ENCODE results near the gene BEAN1.
"Not testable (repeated sequence)": the region's sequence is repeated elsewhere in the genome, so short reads cannot be mapped to it uniquely, and the experiment has no call there.

BEAN1 gene

DNA sequence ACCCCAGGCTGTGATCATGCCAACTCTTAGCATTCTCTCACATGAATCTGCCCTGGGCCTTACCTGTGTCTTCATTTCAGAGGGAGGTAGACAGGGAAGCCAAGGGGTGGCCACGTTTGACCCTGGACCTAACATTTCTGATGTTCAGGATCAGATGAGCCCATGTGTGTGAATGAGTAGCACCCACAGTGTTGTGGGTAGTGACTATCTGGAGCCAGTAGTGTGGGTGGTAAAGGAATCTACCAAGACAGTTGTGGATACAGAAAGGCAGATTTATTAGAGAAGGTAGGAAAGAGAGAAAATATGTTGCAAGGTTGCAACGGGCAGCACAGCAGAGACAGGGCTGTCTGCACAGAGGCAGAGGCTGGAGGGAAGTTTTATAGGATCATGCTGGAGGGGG is 62.3 kb downstream of the BEAN1 start:
- no peak for FAIRE-seq

DNA sequence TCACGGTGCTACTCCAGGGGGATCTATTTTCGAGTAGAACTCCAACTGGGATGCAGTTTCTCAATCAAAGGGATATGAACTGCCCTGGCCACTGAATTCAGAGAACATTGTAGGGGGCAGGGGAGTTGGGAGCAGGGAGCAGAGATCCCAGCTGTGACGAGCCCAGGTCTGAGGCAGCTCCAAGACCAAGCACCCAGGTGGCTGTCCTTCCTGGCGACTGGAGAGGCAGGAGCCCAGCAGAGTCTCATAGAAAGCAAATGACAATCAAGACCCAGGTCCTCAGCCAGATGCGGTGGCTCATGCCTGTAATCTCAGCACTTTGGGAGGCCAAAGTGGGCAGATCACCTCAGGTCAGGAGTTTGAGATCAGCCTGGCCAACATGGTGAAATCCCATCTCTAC is 62.7 kb downstream of the BEAN1 start:
- FAIRE-seq = no peak

GRCh38 chr16:66490774-66491715 is 64.0 kb downstream of the BEAN1 start:
- no peak for FAIRE-seq

DNA sequence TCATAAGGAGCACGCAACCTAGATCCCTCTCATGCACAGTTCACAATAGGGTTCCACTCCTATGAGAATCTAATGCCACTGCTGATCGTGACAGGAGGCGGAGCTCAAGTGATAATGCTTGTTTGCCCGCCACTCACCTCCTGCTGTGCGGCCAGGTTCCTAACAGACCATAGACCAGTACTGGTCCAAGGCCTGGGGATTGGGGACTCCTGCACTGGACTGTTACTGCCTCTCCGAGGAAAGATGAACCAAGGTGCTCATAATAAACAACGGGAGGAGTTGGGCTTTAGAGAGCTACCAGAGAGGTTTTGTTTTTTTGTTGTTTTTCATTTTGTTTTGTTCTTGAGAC is 64.6 kb downstream of the BEAN1 start:
- no peak for FAIRE-seq

DNA sequence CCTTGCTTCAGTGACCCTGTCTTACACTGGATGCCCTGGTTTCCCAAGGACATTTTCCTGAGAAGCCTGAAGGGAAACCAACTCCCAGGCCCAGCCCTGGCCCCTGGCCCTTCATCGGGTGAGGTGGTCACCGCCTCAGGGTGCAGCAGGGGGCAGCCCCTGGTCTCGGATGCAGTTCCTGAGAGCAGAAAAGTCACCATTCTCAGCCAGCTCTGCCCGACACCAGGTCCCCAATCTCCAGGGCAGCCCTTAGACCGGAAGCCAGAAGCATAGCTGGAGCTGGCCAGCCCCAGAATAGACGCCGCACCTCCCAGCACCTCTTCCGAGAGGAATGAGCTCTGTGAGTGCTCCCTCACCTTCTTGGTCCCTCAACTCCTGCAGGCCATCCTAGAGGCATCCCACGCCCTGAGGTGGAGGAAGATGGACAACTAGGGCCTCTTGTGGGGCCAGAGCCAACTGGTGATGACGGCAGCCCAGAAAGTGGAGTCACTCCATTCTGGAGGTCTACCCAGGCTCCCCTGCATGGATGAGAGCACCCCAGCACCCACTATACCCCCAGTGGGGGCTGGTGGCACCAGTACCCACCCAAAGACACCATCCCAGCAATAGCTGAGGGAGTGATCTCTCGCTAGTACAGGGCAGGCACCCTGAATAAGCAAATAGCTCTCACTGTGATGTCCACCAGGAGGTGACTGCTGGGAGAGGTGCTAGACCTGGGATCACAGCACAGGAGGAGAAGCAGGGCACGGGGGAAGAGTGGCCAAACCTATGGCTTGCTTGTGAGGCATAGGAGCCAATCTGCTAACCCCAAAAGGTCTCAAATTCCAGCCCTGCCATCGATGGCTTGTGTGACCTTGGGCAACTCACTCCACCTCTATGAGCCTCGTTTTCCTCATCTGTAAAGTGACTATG is 66.7 kb downstream of the BEAN1 start:
- no peak for FAIRE-seq

DNA sequence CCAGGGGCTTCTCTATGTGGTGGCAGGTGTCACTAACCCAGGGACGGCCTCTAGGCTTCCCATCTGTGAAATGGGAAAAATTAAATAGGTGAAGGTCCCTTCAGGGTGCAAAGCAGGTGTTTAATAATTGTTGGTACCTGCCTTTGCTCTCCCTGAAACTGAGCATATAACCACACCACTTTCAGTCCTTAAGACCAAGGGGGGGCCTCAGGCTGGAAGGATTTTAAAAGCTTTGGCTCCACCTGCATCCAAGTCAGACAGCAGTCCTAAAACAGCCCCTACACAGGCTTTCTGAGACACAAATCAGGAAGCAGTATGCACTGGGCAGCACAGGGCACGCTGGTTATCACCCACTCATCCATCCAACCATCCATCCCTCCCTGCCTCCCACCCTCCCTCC is 67.8 kb downstream of the BEAN1 start:
- no peak for FAIRE-seq

GRCh38 chr16:66495440-66495839 is 68.3 kb downstream of the BEAN1 start:
- no peak for FAIRE-seq

- FAIRE-seq = not testable (repeated sequence)
Measured at GRCh38 chr16:66496226-66496625, 69.1 kb downstream of the BEAN1 start.

- FAIRE-seq = not testable (repeated sequence)
Measured at GRCh38 chr16:66497921-66498320, 70.8 kb downstream of the BEAN1 start.

DNA sequence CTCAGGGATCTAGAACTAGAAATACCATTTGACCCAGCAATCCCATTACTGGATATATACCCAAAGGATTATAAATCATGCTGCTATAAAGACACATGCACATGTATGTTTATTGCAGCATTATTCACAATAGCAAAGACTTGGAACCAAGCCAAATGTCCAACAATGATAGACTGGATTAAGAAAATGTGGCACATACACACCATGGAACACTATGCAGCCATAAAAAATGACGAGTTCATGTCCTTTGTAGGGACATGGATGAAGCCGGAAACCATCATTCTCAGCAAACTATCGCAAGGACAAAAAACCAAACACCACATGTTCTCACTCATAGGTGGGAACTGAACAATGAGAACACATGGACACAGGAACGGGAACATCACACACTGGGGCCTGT is 74.5 kb downstream of the BEAN1 start:
- FAIRE-seq = not testable (repeated sequence)

DNA sequence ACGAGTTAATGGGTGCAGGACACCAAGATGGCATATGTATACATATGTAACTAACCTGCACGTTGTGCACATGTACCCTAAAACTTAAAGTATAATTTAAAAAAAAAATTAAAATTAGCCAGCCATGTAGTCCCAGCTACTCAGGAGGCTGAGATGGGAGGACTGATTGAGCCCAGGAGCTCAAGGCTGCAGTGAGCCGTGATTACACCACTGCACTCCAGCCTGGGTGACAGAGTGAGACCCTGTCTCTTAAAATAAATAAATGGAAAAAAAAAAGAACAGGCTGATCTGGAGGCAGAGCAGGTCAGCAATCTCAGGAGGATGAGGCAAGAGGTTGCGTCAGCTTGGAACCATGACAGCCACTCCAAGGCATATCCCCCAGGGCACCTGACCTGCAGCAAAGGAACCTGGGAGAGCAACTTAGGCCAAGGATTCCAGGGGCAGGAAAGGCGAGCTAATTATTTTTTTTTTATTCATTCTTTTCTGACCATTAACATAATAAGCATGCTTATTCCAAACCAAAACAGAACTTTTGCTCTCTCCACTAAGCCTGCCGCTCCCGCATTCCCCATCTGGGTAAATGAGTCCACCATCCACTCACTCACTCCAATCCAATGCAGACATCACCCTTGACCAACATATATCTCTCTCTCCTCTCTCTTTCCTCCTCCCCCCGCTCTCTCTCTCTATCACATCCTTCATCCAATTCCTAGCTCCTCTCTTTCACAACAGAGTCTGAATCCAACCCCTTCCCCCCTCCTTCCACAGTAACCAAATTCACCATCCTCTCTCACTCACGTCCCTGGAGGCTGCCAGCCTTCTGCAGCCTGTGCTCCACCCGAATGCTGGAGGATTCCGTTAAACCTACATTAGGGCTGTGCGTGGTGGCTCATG is 75.2 kb downstream of the BEAN1 start:
- FAIRE-seq = no peak

- FAIRE-seq = no peak
Measured at GRCh38 chr16:66503030-66503429, 75.9 kb downstream of the BEAN1 start.

- FAIRE-seq = no peak
Measured at GRCh38 chr16:66503612-66504011, 76.5 kb downstream of the BEAN1 start.

DNA sequence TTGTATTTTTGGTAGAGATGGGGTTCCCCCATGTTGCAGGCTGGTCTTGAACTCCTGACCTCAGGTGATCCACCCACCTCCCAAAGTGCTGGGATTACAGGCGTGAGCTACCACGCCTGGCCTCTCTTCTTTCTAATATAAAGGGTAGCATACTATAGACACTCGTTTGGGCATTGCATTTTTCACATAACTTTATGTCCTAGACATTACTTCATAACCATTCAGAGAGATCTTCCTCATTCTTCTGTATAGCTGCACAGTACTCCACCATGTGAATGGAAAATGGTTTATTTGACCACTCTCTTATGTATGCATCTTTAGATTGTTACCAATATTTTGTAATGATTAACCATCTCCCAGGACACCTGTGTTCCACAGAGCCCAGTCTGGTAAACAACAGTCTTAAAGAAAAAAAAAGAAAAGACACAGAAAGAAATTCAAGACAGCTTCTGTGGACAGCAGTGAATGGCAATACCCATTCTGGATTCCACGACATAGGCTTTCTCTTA is 80.7 kb downstream of the BEAN1 start:
- no peak for FAIRE-seq

DNA sequence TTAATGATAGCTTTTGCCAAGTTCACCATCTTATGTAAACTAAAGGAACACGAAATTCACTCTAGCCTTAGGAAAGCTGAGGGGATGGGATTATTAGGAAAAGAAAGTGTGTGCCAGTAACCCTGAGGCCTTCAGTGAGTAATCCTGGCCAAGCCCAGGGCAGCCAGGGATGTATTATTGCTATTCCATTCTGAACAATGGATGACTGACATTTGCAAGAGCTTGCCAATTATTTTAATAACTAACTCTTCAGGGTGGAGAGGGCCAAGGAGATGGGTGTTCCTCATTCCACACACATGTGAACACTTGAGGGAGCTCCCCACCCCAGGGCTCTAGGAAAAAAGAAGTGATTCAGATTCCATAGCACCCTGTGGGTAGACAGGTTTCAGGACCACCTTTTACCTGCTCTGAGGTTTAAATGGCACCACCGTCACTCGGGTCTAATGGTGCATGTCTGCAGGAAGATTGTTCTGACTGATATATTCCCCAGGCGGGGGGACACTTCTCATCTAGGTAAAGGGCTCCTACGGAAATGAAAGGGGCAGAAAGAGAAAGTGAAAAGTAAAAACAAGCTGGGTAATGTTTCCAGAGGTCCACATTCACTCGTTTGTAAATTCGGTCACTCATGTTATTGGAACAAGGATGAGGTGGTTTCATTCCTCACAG is 81.3 kb downstream of the BEAN1 start:
- no peak for FAIRE-seq

DNA sequence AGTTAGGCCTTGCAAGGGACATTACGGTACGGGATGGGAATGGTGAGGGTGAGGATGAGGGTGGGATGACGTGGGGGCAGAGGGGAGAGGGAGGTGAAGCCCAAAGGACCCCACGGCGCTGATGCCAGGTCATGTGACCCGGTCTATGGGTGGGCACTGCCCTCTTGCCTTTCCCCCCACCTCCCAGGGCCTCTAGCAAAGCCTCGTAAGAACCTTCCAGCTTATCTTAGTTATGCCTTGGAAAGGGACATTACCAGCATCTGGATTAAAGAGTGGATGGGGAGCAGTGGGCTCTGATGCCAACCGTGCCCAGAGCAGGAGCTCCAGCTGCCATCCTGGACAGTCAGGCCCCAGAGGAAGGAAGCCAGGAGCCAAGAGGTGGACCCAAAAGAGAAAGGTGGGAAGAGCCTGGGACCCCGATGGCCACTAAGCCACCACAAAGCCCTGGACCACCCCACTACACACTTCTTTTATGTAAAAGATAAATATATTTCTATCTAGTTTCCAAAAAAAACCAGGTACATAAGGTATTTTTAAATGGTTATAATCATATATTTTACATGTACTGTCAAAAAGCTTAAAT is 81.9 kb downstream of the BEAN1 start:
- FAIRE-seq = no peak

DNA sequence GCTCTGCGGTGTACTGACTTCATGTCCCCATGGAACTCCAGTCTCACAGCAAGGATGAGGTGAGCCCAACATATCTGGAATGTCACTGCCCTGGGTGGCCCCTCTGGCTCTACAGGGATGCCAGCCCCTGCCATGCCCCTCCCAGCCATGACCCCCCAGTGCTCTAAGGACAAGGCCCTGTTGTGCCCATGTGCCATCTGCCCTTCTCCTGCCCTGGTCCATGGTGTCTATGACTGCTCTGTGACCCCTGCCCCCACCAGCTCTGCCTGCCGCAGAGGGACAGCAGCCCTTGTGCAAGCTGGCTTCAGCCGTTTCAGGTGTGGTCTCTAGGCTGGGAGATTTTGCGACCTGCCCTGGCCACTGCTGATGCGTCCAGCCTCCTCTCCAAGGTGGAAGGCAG is 82.5 kb downstream of the BEAN1 start:
- FAIRE-seq = no peak

DNA sequence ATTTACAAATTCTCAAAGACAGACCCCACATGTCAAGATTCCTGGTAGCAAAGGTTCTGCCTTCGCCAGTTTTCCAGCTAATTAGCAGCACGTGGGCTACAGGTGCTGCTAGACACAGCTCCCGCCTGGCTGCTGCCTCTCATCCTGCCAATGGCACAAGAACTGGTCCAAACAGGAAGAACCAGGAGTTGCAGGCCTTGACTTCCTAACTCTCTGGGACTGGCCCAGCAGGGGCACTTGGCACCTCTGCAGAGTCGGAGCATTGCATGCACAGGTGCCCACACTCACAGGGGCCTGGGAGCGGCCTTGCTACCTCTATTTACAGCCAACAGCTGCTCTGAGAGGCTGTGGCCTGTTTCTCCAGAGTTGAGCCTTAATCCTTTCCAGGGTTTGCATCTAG is 83.2 kb downstream of the BEAN1 start:
- FAIRE-seq = no peak

GRCh38 chr16:66510711-66511601 is 83.9 kb downstream of the BEAN1 start:
- FAIRE-seq = no peak

- no peak for FAIRE-seq
Measured at GRCh38 chr16:66511602-66512271, 84.6 kb downstream of the BEAN1 start.
